Mucosa of descending colon (tissue), 3 donors: ENCODE data around the gene GPR68. TPM values are rescaled to one million over a fixed set of nuclear protein-coding genes. Genes with fewer than 3 reads are reported as not detected.

Experiments
- ATAC-seq: fragments of 200-7000 bp; cut with Tn5 transposase; one replicate; pipeline ENCODE4 v1.9.1; 2020; ENCODE audit warnings: mild to moderate bottlenecking, moderate library complexity
- DNase-seq, 3 donors: peaks; one replicate each; pipeline ENCODE4 v3.0.0-alpha.2; 2020
- H3K36me3 ChIP-seq: fragments of 200-600 bp; one replicate; pipeline ENCODE4 v1.8.0; 2021; ENCODE audit warnings: low read depth, mild to moderate bottlenecking
- H3K4me1 ChIP-seq: fragments of 200-600 bp; one replicate; pipeline ENCODE4 v1.8.0; 2021; ENCODE audit warnings: low read depth, mild to moderate bottlenecking
- H3K4me3 ChIP-seq: fragments of 200-600 bp; one replicate; pipeline ENCODE4 v1.8.0; 2021; ENCODE audit warnings: mild to moderate bottlenecking
- H3K9me3 ChIP-seq: fragments of 200-600 bp; one replicate; pipeline ENCODE4 v1.8.0; 2021; ENCODE audit warnings: mild to moderate bottlenecking
- CTCF ChIP-seq: fragments of 200-600 bp; IDR thresholded peaks from one replicate; pipeline ENCODE4 v1.8.0; 2022; ENCODE audit warnings: antibody characterized with exemption, mild to moderate bottlenecking
- intact Hi-C, 2 donors: fragments of 100-400 bp; cut with DNase I in 1 of 2; cut with micrococcal nuclease in 1 of 2; formaldehyde crosslinking; loops; one replicate each; pipeline versions ENCODE4 v1.11.0 to v1.11.1; 2022; cut with DNase I, micrococcal nuclease
- total RNA-seq, 3 donors: library from RNA; stranded (reverse); fragmentation: NEBNext Ultra II Directional in 2 of 3; extraction: Animal tissue kit (Norgen Biotek cat#: 25700) in 2 of 3; gene quantifications; one replicate each; pipeline versions ENCODE4 v1.2.1 to v1.2.4, GENCODE V29; 2021 to 2023
- donor health status: DM: no; HTN: no; CAD: no; lungs with moderate emphysema.
- donor health status: DM: no; HTN: no; CAD: no.
- donor health status: DM: no; HTN: yes; CAD: no.

Gene GPR68
- total RNA-seq, 3 donors from 2014 or later: 1.4 to 2.4 (median 2.3) TPM

GRCh38 chr14:91290986-91291385 lies 46.5 kb upstream of the GPR68 start:
- DNase-seq: no peak
- H3K4me1 ChIP-seq: no peaks in the 10 kb centered on the region
- TF ChIP-seq CTCF: no peak
- H3K36me3 ChIP-seq: peaks cover 5% of the 10 kb centered on the region
- intact Hi-C loops: no loop called here
- no peaks in the 10 kb centered on the region for H3K9me3 ChIP-seq
- H3K4me3 ChIP-seq: no peak overlapping the region
- ATAC-seq: no peak

- intact Hi-C loops: loop anchor here (5.0 to 10.0 kb wide), 2 partner anchors 112 to 385 kb away; no protein-coding TSS in a partner anchor
- no peak for TF ChIP-seq CTCF
- Histone ChIP-seq H3K4me1 (no peaks in the 10 kb centered on the region), H3K36me3 (peaks cover 5% of the 10 kb centered on the region), H3K4me3 (no peak overlapping the region), H3K9me3 (no peaks in the 10 kb centered on the region)
- ATAC-seq: no peak
- no peak for DNase-seq
Observed at GRCh38 chr14:91289464-91289863, 45.0 kb upstream of the GPR68 start.

- no peaks in the 10 kb centered on the region for H3K9me3 ChIP-seq
- ATAC-seq (no peak), DNase-seq (peak in 1 of 3 donors; percentile 16)
- no peak for TF ChIP-seq CTCF
- H3K36me3 ChIP-seq: peaks cover 5% of the 10 kb centered on the region
- H3K4me3 ChIP-seq: no peak overlapping the region
- intact Hi-C loops: loop anchor here (5.0 to 10.0 kb wide), 2 partner anchors 112 to 384 kb away; no protein-coding TSS in a partner anchor
- no peaks in the 10 kb centered on the region for H3K4me1 ChIP-seq
Observed at GRCh38 chr14:91288876-91289275, 44.4 kb upstream of the GPR68 start.

- H3K36me3 ChIP-seq: peaks cover 5% of the 10 kb centered on the region
- no peak overlapping the region for H3K4me3 ChIP-seq
- no peaks in the 10 kb centered on the region for H3K9me3 ChIP-seq
- ATAC-seq (peak; percentile 89), DNase-seq (peak in 2 of 3 donors; percentile 83 to 89)
- no peaks in the 10 kb centered on the region for H3K4me1 ChIP-seq
- intact Hi-C loops: loop anchor here (5.0 to 10.0 kb wide), 2 partner anchors 109 to 382 kb away; no protein-coding TSS in a partner anchor
- peak; percentile 75 for TF ChIP-seq CTCF
Observed at GRCh38 chr14:91286530-91286937, 42.0 kb upstream of the GPR68 start.

- Histone ChIP-seq H3K36me3 (peaks cover 5% of the 10 kb centered on the region), H3K9me3 (no peaks in the 10 kb centered on the region), H3K4me1 (no peaks in the 10 kb centered on the region), H3K4me3 (no peak overlapping the region)
- TF ChIP-seq CTCF: no peak
- no peak for DNase-seq
- intact Hi-C loops: loop anchor here (5.0 to 10.0 kb wide), 2 partner anchors 108 to 380 kb away; no protein-coding TSS in a partner anchor
- no peak for ATAC-seq
Observed at GRCh38 chr14:91284791-91285548, 40.5 kb upstream of the GPR68 start.
